Smooth muscle cell (in vitro differentiated cells): ENCODE results near the gene IL34. TPM values are rescaled to one million over a fixed set of nuclear protein-coding genes. Genes with fewer than 3 reads are reported as not detected.

Source experiments
- DNase-seq: peaks from one replicate; lab custom pipeline; 2025; ENCODE audit not compliant: unreplicated experiment; lab: John Stamatoyannopoulos, UW
- H2AFZ ChIP-seq: fragments of 200-600 bp; sonication (generic); 2 replicates; pipeline ENCODE4 v1.6.0; 2016; ENCODE audit warnings: antibody characterized with exemption, low read depth, mild to moderate bottlenecking
- H3F3A ChIP-seq: fragments of 200-600 bp; sonication (generic); 2 replicates; pipeline ENCODE4 v1.6.0; 2017; ENCODE audit warnings: antibody characterized with exemption, low read depth
- H3K27ac ChIP-seq: fragments of 200-600 bp; sonication (generic); 2 replicates; pipeline ENCODE4 v1.5.1; 2016; ENCODE audit warnings: low read depth, mild to moderate bottlenecking
- H3K27me3 ChIP-seq: fragments of 200-600 bp; sonication (generic); 2 replicates; pipeline ENCODE4 v1.6.1; 2016; ENCODE audit warnings: low read depth, mild to moderate bottlenecking
- H3K36me3 ChIP-seq: fragments of 200-600 bp; sonication (generic); 2 replicates; pipeline ENCODE4 v1.5.1; 2016; ENCODE audit warnings: low read depth
- H3K4me1 ChIP-seq: fragments of 200-600 bp; sonication (generic); 2 replicates; pipeline ENCODE4 v1.5.1; 2016; ENCODE audit warnings: low read depth
- H3K4me2 ChIP-seq: fragments of 200-600 bp; sonication (generic); 2 replicates; pipeline ENCODE4 v1.6.0; 2016; ENCODE audit warnings: mild to moderate bottlenecking
- H3K4me3 ChIP-seq: fragments of 200-600 bp; sonication (generic); 2 replicates; pipeline ENCODE4 v1.5.1; 2016; ENCODE audit warnings: mild to moderate bottlenecking
- H3K79me2 ChIP-seq: fragments of 200-600 bp; sonication (generic); 2 replicates; pipeline ENCODE4 v1.6.0; 2016; ENCODE audit warnings: low read depth, mild to moderate bottlenecking
- H3K9ac ChIP-seq: fragments of 200-600 bp; sonication (generic); 2 replicates; pipeline ENCODE4 v1.6.0; 2016; ENCODE audit warnings: low read depth
- H3K9me3 ChIP-seq: fragments of 200-600 bp; sonication (generic); replicated peaks from 2 replicates; pipeline ENCODE4 v1.5.1; 2016; ENCODE audit warnings: low read depth
- H4K20me1 ChIP-seq: fragments of 200-600 bp; sonication (generic); 2 replicates; pipeline ENCODE4 v1.6.0; 2016; ENCODE audit warnings: low read depth
- CTCF ChIP-seq: fragments of 200-600 bp; sonication (generic); IDR thresholded peaks from 2 replicates; pipeline ENCODE4 v1.5.1; 2017; ENCODE audit warnings: borderline replicate concordance, mild to moderate bottlenecking, antibody characterized with exemption; ENCODE audit not compliant: insufficient read depth, poor library complexity, severe bottlenecking
- WGBS: methylation state at CpG from one replicate; pipeline ENCODE4 v1.1.7; 2016; ENCODE audit warnings: low lambda C conversion rate; 5-methylcytosine and 5-hydroxymethylcytosine counted together
- polyA plus RNA-seq: library from polyadenylated mRNA; unstranded; fragments of >200 nt; fragmentation: Nextera tagmentation; extraction: Ambion mirVana; gene quantifications from 2 replicates; pipeline ENCODE4 v1.2.1, GENCODE V29; 2016
- total RNA-seq: library from RNA; depleted of rRNA; stranded (reverse); fragments of >200 nt; gene quantifications from 2 replicates; pipeline ENCODE4 v1.2.3, GENCODE V29; 2014

IL34 gene
- total and polyA plus RNA-seq, 2 experiments from 2014 or later: 0.49 TPM; not detected in 1

- WGBS: 93% methylated on average over 18 of the region's 18 CpGs
- TF ChIP-seq CTCF: no peak
- Histone ChIP-seq H3K4me2 (no peak overlapping the region), H4K20me1 (peaks cover 21% of the 10 kb centered on the region), H3K27me3 (no peaks in the 10 kb centered on the region), H3K27ac (no peak overlapping the region), H3K4me1 (peaks cover 11% of the 10 kb centered on the region), H3K9ac (no peak overlapping the region), H3K4me3 (no peak overlapping the region), H3K36me3 (no peaks in the 10 kb centered on the region), H3K79me2 (peaks cover 26% of the 10 kb centered on the region), H3K9me3 (no peaks in the 10 kb centered on the region), H3F3A (peaks cover 7% of the 10 kb centered on the region), H2AFZ (no peak overlapping the region)
- no peak for DNase-seq
Observed at GRCh38 chr16:70687671-70688245, 41.4 kb downstream of the IL34 start.

- H3K27me3 ChIP-seq: no peaks in the 10 kb centered on the region
- no peaks in the 10 kb centered on the region for H3K36me3 ChIP-seq
- H3K4me3 ChIP-seq: no peak overlapping the region
- H2AFZ ChIP-seq: no peak overlapping the region
- peaks cover 16% of the 10 kb centered on the region for H4K20me1 ChIP-seq
- DNase-seq: no peak
- TF ChIP-seq CTCF: no peak
- H3K27ac ChIP-seq: no peak overlapping the region
- no peak overlapping the region for H3K4me2 ChIP-seq
- peaks cover 11% of the 10 kb centered on the region for H3K4me1 ChIP-seq
- peaks cover 21% of the 10 kb centered on the region for H3K79me2 ChIP-seq
- H3K9ac ChIP-seq: no peak overlapping the region
- 58% methylated on average over 8 of the region's 8 CpGs for WGBS
- H3F3A ChIP-seq: peaks cover 10% of the 10 kb centered on the region
- no peaks in the 10 kb centered on the region for H3K9me3 ChIP-seq
Observed at GRCh38 chr16:70688246-70688742, 41.9 kb downstream of the IL34 start.

- Histone ChIP-seq H2AFZ (no peak overlapping the region), H3K9ac (no peak overlapping the region), H3K4me1 (peaks cover 18% of the 10 kb centered on the region), H4K20me1 (peaks cover 6% of the 10 kb centered on the region), H3F3A (peaks cover 15% of the 10 kb centered on the region), H3K4me3 (no peak overlapping the region), H3K27ac (no peak overlapping the region), H3K79me2 (peaks cover 11% of the 10 kb centered on the region), H3K36me3 (no peaks in the 10 kb centered on the region), H3K4me2 (no peak overlapping the region), H3K27me3 (no peaks in the 10 kb centered on the region), H3K9me3 (no peaks in the 10 kb centered on the region)
- TF ChIP-seq CTCF: no peak
- no peak for DNase-seq
- 97% methylated on average over 22 of the region's 22 CpGs for WGBS
Observed at GRCh38 chr16:70689035-70689969, 42.9 kb downstream of the IL34 start.
